B cell (primary cell): Measurements from ENCODE around the gene MAPK4. TPM values are rescaled to one million over a fixed set of nuclear protein-coding genes. Genes with fewer than 3 reads are reported as not detected.

Source experiments
- ATAC-seq: fragments of 200-7000 bp; cut with Tn5 transposase; one replicate; pipeline ENCODE4 v1.10.0; 2021; ENCODE audit warnings: low read depth, mild to moderate bottlenecking, moderate number of reproducible peaks, moderate library complexity
- CTCF ChIA-PET: fragments of 350-600 bp; sonication (Branson Sonifier 250); formaldehyde crosslinking; loops from one replicate; lab custom pipeline; 2021; ENCODE audit warnings: antibody characterized with exemption, inconsistent platforms; lab: Charles Lee
- POLR2A ChIA-PET: fragments of 350-600 bp; sonication (Branson Sonifier 250); formaldehyde crosslinking; loops from one replicate; lab custom pipeline; 2021; ENCODE audit warnings: antibody characterized with exemption; lab: Charles Lee
- DNase-seq: peaks from one replicate; pipeline ENCODE4 v3.0.0; 2013
- H2AFZ ChIP-seq: 2 replicates; pipeline ENCODE4 v1.6.1; 2012; ENCODE audit warnings: mild to moderate bottlenecking, low read depth, low read length; ENCODE audit not compliant: insufficient read depth, poor library complexity, severe bottlenecking
- H3K27ac ChIP-seq, 2 donors: 1 replicate in 1 of 2; 2 replicates in 1 of 2; pipeline ENCODE4 v1.5.1; 2012 to 2013; ENCODE audit warnings: low read length in 2 of 2, mild to moderate bottlenecking in 2 of 2, moderate library complexity in 1 of 2
- H3K27me3 ChIP-seq, 4 experiments: fragments of 200-600 bp in 1 of 4; sonication (generic) in 1 of 4; replicated peaks in 1 of 4; 1 replicate in 2 of 4; 2 replicates in 2 of 4; pipeline versions ENCODE4 v1.6.1 to v1.7.0; 2013 to 2016; ENCODE audit warnings: low read length in 3 of 4, mild to moderate bottlenecking in 2 of 4, mixed read lengths in 1 of 4, moderate library complexity in 1 of 4; ENCODE audit not compliant: insufficient read depth in 4 of 4, control insufficient read depth in 3 of 4; ENCODE audit errors: control extremely low read depth in 1 of 4
- H3K36me3 ChIP-seq, 2 experiments: replicated peaks in 1 of 2; 1 replicate in 1 of 2; 2 replicates in 1 of 2; pipeline versions ENCODE4 v1.6.1 to v1.7.1; 2013; ENCODE audit warnings: low read length in 1 of 2; ENCODE audit not compliant: insufficient read depth in 2 of 2, control insufficient read depth in 1 of 2; ENCODE audit errors: control extremely low read depth in 1 of 2, extremely low read depth in 1 of 2
- H3K4me1 ChIP-seq, 2 donors: fragments of 200-600 bp in 1 of 2; sonication (generic) in 1 of 2; 1 replicate in 1 of 2; 2 replicates in 1 of 2; pipeline versions ENCODE4 v1.5.1 to v1.6.1; 2013 to 2017; ENCODE audit warnings: low read length in 2 of 2; ENCODE audit not compliant: control insufficient read depth in 2 of 2, insufficient read depth in 2 of 2
- H3K4me2 ChIP-seq: replicated peaks from 2 replicates; pipeline ENCODE3; 2012; ENCODE audit warnings: mild to moderate bottlenecking, low read depth, low read length; ENCODE audit not compliant: poor library complexity, severe bottlenecking
- H3K4me3 ChIP-seq, 5 experiments: fragments of 200-600 bp in 1 of 5; sonication (generic) in 1 of 5; 1 replicate in 3 of 5; 2 replicates in 2 of 5; pipeline versions ENCODE4 v1.5.1 to v1.7.0; 2011 to 2016; ENCODE audit warnings: low read length in 4 of 5, mild to moderate bottlenecking in 4 of 5, low read depth in 2 of 5, control low read depth in 1 of 5, moderate library complexity in 1 of 5; ENCODE audit not compliant: insufficient read depth in 1 of 5; ENCODE audit errors: control extremely low read depth in 1 of 5, extremely low read depth in 1 of 5
- H3K79me2 ChIP-seq: fragments of 200-600 bp; sonication (generic); one replicate; pipeline ENCODE4 v1.6.0; 2016; ENCODE audit warnings: low read length; ENCODE audit not compliant: control insufficient read depth, insufficient read depth
- H3K9ac ChIP-seq: fragments of 200-600 bp; sonication (generic); 2 replicates; pipeline ENCODE4 v1.6.1; 2017; ENCODE audit warnings: mild to moderate bottlenecking, low read length, moderate library complexity
- H3K9me3 ChIP-seq, 3 donors: one replicate each; pipeline versions ENCODE4 v1.6.1 to v1.7.1; 2013; ENCODE audit warnings: low read length in 2 of 3; ENCODE audit not compliant: control insufficient read depth in 2 of 3, insufficient read depth in 1 of 3; ENCODE audit errors: control extremely low read depth in 1 of 3
- H4K20me1 ChIP-seq: 2 replicates; pipeline ENCODE4 v1.6.0; 2012; ENCODE audit warnings: mild to moderate bottlenecking, low read length; ENCODE audit not compliant: insufficient read depth, control insufficient read depth, poor library complexity, severe bottlenecking
- H3K27ac Mint-ChIP-seq: one replicate; pipeline ENCODE4 v1.8.0; 2021; ENCODE audit warnings: mixed read lengths
- H3K27me3 Mint-ChIP-seq: one replicate; pipeline ENCODE4 v1.8.0; 2021; ENCODE audit warnings: mixed read lengths
- H3K4me1 Mint-ChIP-seq: one replicate; pipeline ENCODE4 v1.8.0; 2021; ENCODE audit warnings: mixed read lengths
- H3K4me3 Mint-ChIP-seq: one replicate; pipeline ENCODE4 v1.8.0; 2021; ENCODE audit warnings: mixed read lengths
- H3K9me3 Mint-ChIP-seq: one replicate; pipeline ENCODE4 v1.8.0; 2022; ENCODE audit warnings: mixed read lengths; ENCODE audit not compliant: insufficient read depth
- CTCF ChIP-seq: fragments of 200-600 bp; IDR thresholded peaks from one replicate; pipeline ENCODE4 v1.8.0; 2022; ENCODE audit warnings: antibody characterized with exemption, mild to moderate bottlenecking
- EZH2 ChIP-seq: IDR thresholded peaks from 2 replicates; pipeline ENCODE4 v1.6.1; 2012; ENCODE audit warnings: borderline replicate concordance, low read depth, mild to moderate bottlenecking, moderate library complexity, low read length; ENCODE audit not compliant: insufficient read depth, poor library complexity, severe bottlenecking
- WGBS: methylation state at CpG from one replicate; pipeline ENCODE4 v1.1.5; 2013; ENCODE audit warnings: missing lambda C conversion rate; ENCODE audit not compliant: insufficient coverage; 5-methylcytosine and 5-hydroxymethylcytosine counted together
- intact Hi-C: fragments of 100-400 bp; cut with micrococcal nuclease; formaldehyde crosslinking; loops from one replicate; pipeline ENCODE4 v1.10.0; 2022
- polyA plus RNA-seq: library from polyadenylated mRNA; depleted of rRNA; stranded (reverse); fragments of >200 nt; gene quantifications from 2 replicates; pipeline ENCODE4 v1.2.3, GENCODE V29; 2012
- total RNA-seq, 2 donors: library from RNA; stranded (reverse); fragments of 120-200 nt in 1 of 2; gene quantifications; 1 replicate in 1 of 2; 2 replicates in 1 of 2; pipeline versions ENCODE4 v1.2.3 to v1.2.4, GENCODE V29; 2013 to 2022

Gene MAPK4
- total and polyA plus RNA-seq, 2 donors (not counting 1 experiment from before 2014, with no cell fraction given): not detected

DNA sequence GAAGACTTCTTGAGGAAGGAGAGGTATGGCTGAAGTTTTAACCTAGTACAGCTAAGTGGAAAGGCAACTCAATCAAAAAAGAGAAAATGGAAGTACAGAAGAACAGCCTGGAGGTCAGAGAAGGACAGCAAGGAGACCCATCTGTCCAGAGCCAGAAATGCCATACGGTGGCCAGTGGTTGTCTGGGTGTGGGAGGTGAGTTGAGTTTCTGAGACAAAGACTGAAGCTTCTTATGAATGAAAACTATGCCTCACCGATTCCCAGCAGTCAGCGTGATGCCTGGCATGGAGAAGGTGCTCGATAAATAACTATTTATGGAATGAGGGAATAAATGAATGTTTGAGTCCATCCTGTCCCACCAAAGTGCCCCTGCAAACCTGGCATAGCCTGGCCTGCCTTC is 161.1 kb downstream of the MAPK4 start:
- POLR2A ChIA-PET: no interaction called here
- TF ChIP-seq EZH2 (no peak), CTCF (no peak)
- WGBS: 100% methylated on average over 2 of the region's 4 CpGs

DNA sequence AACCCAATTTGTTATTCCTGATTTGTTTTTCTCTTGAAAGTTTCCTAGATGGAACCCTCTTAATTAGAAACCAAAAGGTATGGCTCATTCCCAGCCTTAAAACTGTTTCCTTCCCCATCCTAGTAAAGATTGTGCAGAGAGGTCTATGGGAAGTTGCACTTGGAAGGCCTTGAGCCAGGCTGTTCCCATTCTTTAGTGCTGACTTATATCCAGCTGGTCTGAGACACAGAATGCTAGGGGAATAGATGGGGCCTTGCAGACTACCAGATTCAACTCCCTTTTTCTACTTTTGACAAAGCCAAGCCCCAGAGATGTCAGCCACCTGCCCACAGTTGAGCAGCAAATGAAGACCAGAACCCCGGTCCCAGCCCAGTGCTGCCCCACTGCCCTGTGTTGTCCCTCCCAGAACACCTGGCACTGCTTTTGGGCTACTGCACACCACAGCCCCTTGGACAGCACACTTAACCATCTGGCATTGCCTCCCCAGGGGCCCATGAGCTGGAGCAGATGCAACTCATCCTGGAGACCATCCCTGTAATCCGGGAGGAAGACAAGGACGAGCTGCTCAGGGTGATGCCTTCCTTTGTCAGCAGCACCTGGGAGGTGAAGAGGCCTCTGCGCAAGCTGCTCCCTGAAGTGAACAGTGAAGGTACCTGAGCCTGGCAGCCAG is 161.7 kb downstream of the MAPK4 start:
- WGBS: 87% methylated on average over 4 of the region's 4 CpGs
- intact Hi-C loops: no loop called here
- peaks cover 23% of the 10 kb centered on the region for H3K27me3 Mint-ChIP-seq
- Histone ChIP-seq H4K20me1 (no peaks in the 10 kb centered on the region), H3K79me2 (no peaks in the 10 kb centered on the region), H3K4me3 (no peak overlapping the region), H3K27me3 (peaks cover 0 to 2% (median 0%) of the 10 kb centered on the region in 4 experiments), H3K4me1 (no peaks in the 10 kb centered on the region), H2AFZ (no peak overlapping the region), H3K27ac (no peak overlapping the region), H3K36me3 (no peaks in the 10 kb centered on the region), H3K9me3 (peaks cover 0 to 6% (median 0%) of the 10 kb centered on the region in 3 donors), H3K9ac (no peak overlapping the region), H3K4me2 (no peak overlapping the region)
- ChIA-PET CTCF (no interaction called here), POLR2A (no interaction called here)
- no peak for DNase-seq
- TF ChIP-seq EZH2: no peak
- TF ChIP-seq CTCF: no peak
- H3K4me1 Mint-ChIP-seq: no peaks in the 10 kb centered on the region
- no peak overlapping the region for H3K27ac Mint-ChIP-seq
- no peak for ATAC-seq
- H3K9me3 Mint-ChIP-seq: no peaks in the 10 kb centered on the region
- no peak overlapping the region for H3K4me3 Mint-ChIP-seq

More for the DNA sequence above, 161.1 kb downstream of the MAPK4 start:
- Histone ChIP-seq H3K9me3 (peaks cover 0 to 12% (median 0%) of the 10 kb centered on the region in 3 donors), H2AFZ (no peak overlapping the region), H3K9ac (no peak overlapping the region), H4K20me1 (no peaks in the 10 kb centered on the region), H3K36me3 (no peaks in the 10 kb centered on the region), H3K27me3 (peaks cover 0 to 2% (median 0%) of the 10 kb centered on the region in 4 experiments), H3K79me2 (no peaks in the 10 kb centered on the region), H3K4me1 (no peaks in the 10 kb centered on the region), H3K27ac (no peak overlapping the region), H3K4me3 (no peak overlapping the region), H3K4me2 (no peak overlapping the region)
- Mint-ChIP-seq H3K27ac (no peak overlapping the region), H3K27me3 (peaks cover 21% of the 10 kb centered on the region), H3K4me1 (no peaks in the 10 kb centered on the region), H3K4me3 (no peak overlapping the region), H3K9me3 (no peaks in the 10 kb centered on the region)
- no peak for ATAC-seq
- DNase-seq: no peak
- CTCF ChIA-PET: no interaction called here
- intact Hi-C loops: no loop called here
